CD1c-positive myeloid dendritic cell (primary cell): Measurements from ENCODE around the gene FIBCD1.
"Not testable (repeated sequence)": the region's sequence is repeated elsewhere in the genome, so short reads cannot be mapped to it uniquely, and the experiment has no call there.

Experiments
- DNase-seq: peaks from one replicate; pipeline ENCODE4 v3.0.0-alpha.2; 2016; ENCODE audit errors: extremely low spot score

The FIBCD1 gene

DNA sequence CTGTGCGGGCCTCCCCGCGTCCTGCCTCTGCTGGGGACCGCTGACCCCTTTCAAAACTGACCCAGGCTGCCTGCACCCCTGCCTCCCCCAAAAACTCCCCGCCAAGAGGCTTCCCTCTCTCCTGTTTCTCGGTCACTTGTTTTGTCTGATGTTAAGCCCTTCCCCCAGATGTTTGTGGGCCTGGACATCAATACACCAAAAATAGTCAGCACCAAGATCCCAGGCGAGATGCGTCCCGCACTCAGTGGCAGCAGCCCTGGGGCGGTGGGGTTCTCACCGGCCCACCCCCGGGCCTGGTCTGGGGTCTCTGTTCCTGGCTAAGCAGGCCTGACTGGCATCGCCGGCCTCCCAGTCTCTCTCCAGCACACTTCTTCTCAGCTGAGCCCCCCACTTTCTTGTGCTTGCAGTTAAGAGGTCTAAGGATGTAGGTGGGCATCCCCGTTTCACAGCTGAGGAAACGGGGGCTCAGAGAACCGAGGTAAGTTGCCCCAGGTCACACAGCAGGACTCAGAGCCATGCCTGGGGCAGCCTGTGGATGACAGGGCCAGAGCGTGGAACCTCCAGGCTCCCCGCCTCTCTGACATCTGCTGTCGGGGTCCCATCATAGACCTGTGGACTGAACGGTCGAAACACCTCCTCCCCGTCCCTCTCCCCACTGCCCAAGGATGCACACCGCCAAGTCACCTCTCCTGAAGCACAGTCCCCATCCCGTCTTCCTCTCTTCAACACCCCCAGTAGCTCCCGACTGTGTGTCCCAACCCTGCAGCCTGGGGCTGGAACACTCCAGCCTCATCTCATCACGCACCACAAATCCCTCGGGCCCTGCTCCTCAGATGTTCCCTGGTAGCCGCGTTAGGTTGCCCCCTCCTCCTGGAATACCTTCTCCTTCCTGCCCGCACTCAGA lies 16.8 kb downstream of the FIBCD1 start:
- DNase-seq: no peak

DNA sequence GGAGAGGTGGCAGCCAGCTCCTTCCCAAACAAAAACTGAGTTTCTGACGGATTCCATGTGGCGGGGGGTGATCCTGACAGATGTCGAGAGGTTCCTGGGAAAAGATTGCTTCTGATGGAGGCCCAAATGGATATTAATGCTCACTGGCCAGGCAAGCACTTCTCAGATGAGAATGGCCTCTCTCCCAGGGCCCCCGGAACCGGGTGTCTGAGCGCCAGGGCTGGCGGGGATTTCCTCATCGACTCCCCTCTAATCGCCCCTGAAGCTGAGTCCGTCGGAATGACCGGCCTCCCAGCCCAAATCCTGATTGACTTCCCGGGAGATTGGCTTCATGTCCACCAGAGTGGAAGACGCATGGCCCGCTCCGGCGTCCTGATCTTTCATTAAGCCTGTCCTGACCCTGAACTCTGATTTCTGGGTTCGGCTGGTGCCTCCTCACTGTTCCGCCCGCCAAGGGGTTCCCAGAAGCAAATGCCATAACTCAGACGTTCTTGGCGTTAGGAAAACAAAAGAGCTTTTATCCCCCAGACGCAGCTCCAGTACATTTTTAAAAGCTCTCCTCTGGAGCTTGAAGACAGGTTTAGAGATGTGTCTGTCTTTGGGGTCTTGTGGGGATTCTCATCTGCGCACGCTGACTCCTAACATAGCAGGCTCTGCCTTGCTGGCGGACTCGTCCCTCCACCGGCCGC lies 17.6 kb downstream of the FIBCD1 start:
- no peak for DNase-seq

DNA sequence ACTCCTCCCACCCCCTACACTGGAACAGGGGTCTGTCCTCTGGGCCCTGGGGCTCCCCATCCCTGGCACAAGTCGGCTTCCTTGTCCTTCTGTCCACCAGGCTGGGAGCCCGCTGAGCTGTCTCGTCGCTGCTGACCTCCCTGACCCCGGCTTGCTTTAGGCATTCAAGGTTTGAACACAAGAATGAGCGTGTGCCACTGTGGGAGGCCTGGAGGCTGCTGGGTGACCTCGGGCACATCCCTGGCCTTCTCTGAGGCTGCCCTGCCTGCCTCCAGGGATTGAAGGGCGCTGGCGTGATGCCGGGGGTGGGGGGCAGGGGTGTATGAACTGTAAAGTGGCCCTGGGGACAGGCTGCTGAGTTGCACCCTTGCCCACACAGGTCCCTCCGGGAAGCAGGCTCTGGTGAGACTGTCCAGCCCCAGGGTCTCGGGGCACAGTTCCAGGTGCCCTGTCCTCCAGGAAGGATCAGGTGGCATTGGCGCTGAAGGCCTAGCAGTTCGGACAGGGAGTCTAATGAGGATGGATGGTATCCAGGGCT lies 18.2 kb downstream of the FIBCD1 start:
- DNase-seq: no peak

DNA sequence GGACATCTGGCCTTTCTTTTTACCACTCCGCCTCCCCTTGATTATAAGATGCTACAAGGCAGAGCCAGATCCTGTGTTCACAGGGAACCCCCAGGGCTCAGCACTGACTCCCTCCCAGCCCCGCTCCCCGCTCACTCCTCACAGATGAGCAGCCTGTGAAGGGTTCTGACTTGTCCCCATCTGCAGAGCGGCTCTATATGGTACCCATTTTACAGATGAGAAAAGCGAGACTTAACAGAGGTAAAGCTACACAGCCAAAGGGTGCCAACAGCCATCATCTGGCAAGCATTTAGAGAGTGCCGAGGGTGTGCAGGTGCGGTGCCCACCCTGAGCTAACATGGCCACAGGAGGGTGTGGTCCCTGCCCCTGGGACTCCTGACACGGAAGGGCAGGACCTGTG lies 18.8 kb downstream of the FIBCD1 start:
- no peak for DNase-seq

DNA sequence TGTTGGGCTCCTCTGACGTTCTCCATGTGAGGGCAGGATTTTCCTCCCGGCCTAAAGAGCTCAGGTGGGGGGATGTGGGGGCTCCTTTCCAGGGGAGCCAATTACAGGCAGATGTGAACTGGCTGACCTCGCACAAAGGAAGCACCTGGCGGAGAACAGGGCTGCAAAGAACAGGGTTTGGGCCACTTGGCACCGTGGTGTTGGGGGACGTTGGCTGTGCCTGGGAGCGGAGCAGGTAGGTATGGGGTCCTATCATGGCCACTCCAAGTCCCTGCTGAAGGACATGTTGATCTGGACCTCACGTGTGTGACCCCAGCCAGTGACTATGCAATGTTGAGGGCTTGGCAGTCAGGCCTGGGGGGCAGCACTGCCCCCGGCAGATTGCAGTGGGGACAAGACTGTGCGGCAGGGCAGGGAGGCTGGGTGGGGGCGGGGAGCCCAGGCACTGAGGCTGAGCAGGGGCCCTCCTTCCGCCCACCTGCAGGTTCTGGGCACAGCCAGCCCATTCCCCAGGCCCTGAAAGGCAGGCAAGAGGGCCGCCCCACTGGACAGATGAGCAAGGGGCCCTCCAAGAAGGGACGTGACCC lies 19.4 kb downstream of the FIBCD1 start:
- DNase-seq: no peak

DNA sequence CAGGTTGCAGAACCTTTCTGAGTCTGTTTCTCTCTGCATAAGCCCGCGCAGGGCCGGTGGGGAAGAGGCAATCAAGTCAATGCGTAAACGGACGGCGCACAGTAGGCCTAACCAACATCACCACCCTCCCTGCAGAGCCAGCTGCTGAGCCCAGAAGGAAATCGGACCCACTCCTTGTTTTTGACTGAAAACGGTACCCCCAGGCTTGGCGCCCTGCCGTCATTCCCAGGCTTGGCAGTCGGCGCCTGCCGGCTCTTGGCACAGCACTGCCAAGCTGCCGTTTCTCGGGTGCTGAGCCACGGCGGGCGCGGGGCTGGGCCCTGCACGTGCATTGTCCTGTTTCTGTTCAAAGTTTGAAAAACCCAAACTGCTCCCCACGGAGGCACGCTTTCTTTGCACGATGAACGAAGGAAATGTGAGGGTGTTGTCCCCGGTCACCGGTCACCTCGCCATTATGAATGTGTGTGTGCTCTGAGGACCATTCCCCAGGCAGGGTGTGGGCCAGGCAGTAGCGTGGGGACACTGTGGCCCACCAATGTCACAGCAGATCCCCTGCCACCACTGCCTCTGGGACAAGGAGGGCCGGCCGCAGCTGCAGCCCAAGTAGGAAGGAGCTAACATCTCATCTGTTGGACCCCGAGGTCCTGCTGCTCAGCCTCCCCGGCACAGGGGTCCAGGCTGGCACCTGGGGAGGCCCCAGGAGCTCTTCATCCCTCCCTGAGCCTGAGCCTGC lies 20.1 kb downstream of the FIBCD1 start:
- no peak for DNase-seq

DNA sequence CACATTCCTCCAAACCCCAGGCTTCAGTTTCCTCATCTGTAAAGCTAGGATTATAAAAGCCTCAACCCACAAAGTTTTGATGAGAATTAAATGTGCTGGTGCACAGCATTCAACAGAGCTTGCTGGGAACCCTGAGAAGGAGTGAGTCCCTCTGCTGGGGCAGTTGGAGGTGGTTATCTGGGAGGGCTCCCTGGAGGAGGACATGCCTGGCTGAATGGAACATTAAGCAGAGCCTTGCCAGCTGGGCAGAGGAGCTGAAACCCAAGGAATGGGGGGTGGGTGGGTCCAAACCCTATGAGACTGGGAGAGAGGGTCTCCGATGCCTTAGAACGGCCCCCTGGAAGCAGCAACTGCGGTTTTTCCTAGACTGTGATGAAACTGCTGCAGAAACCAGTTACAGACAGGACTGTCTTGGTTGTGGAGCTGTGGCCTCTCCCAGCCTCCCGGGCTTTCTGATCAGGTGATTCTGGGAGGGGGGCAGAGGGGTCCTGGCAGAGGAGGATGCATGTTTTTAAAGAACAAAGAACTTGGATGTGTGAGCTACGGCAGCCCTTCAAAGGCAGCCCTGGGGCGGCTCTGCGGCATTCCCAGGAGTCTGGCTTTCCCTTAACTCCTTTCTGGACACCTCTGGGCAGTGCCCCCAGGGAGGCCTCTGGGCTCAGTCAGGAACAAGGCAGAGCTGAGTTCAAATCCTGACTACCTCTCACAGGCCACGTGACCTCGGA lies 20.8 kb downstream of the FIBCD1 start:
- no peak for DNase-seq

DNA sequence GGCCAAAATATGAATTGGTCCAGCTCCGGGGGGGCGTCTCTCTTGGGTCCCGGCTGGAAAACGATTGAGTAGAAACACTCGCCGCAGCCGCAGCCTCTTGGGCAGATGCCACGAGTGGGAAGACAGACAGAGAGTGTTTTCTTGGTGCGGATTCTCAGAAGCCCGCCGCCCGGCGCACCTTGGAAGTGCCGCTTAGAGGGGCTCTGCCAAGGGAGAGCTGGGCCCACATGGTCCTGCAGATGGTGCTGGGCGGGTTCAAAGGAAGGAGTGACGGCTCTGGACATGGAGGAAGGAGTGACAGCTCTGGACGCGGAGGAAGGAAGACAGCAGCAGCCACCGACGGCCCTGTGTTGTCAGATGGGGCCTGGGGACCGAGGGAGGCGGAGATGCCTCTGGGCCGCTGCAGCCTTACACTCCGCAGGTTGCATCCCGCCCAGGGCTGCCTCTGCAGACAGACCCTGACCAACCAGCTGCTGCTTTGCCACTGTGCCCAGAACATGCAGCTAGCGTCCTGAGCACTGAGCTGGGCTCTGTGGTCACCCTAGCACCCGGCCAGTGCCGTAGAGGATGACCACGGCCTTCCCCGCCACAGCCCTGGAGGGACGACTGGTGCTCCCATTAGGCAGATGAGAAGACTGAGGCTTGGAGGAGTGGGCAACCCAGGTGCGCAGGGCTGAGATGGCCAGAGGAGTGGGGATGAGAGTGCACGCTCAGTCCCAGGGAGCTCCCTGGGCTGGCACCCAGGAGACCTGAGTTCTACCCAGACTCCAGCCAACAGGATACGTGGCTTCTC lies 21.7 kb downstream of the FIBCD1 start:
- DNase-seq: no peak

DNA sequence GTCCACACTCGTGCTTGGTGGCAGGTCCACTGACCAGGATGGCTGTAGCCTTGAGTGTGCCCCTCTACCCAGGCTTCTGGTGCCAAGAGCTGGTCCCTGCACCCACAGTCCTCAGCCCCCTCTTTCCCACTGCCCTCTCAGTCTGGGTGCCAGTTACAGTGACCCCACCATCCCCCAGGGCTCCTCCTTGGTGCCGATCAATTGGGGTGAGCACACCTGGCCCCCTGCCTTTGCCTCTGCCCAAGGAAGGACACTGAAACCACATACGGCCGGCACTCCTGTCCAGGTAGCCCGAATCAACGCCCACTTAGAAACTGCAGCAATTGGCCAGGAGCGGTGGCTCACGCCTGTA lies 24.0 kb downstream of the FIBCD1 start:
- DNase-seq: no peak

DNA sequence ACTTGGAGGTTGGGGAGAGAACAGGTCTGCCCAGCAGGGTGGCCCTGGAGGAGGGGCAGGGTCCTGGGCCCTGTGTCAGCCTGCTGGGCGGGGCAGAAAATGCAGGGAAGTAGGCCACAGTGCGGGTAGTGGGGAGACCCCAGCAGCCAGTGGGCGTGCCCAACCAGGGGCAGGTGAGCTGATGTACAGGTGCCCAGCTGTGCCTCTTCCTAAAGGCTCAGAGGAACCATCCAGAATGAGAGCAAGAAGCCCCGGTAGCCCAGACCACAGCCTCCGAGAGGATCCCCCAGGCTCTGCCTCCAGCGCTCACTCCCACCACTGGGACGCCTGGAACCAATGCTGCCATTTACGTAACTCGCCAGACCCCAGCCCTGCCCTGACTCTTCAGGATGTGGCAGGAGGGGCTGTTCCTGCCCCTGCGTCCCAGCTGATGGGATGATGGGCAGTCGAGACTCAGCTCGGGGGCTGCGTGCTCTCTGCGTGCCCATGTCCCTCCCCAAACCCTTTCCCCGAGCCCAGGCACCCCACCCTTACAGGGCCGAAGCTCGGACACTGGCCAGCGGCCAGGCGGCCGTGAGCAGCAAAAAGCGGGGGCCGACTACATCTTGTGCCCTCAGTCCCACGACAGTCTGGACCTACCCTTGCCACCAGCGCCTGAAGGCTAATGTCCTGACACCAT lies 24.5 kb downstream of the FIBCD1 start:
- DNase-seq: no peak

DNA sequence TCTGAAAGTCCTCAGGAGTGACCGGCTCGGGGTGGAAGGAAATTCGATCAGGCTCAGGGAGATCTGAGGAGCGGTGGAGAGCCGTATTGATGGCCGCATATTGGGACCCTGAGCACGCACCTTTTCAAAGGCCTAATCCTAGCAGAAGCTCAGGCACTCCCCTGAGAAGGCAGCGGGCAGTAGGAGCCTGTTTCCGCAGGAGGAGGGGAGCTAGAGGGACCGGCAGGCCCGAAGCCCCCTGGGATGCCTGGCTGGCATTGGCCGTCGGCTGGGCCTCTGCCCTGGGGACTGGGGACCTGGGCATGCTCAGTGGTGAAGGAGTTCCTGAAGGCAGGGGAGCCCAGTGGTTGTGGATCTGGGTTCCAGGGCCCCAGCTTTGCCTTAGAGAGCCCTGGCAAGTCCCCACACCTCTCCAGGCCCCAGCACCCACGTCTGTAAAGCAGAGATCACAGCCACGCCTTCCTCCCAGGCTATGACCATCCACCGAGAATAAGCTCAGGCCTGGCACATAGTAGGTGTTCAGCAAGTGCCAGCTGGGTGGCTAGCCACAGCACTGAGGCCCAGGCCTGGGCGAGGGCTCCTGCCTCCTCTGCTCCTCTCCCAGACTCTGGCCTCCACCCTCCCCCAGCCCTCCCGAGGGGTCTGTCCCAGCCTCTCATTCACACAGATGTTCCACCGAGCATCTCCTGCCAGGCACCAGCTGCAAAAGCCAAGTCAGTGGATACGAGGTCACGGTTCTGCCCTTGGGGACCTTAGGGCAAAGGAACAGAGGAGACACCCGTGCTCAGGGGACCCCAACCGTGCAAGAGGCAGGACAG lies 25.2 kb downstream of the FIBCD1 start:
- no peak for DNase-seq

DNA sequence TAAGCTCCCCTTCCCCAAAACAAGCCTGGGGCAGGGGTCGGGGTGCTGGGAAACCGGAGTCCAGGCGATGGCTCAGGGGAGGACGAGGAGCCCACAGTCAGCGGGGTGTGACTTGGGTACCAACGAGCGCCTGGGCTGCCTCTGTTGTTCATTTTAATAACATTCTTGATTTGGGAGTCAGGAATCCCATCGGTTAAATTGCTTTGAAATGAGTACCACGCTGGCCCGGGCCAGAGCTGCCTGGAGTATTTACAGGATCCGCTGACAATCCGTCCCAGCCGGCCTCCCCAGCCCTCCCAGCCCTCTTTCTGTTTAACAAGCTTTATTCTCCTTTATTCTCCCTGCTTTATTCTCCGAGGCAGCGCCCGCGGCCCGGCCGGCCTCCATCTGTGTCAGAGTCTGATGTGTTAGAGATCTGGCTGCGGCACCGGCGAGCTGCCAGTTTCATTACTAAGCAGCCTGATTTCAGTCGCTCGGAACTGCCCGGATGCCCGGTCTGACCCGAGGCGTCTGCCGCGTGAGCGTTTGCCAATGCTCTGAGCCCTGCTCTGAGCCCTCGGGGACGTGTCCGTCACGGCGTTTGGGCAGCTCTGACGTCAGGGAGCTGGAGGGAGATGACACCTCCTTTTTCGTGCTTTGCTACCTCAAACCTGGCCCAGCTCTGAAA lies 26.0 kb downstream of the FIBCD1 start:
- DNase-seq: no peak

DNA sequence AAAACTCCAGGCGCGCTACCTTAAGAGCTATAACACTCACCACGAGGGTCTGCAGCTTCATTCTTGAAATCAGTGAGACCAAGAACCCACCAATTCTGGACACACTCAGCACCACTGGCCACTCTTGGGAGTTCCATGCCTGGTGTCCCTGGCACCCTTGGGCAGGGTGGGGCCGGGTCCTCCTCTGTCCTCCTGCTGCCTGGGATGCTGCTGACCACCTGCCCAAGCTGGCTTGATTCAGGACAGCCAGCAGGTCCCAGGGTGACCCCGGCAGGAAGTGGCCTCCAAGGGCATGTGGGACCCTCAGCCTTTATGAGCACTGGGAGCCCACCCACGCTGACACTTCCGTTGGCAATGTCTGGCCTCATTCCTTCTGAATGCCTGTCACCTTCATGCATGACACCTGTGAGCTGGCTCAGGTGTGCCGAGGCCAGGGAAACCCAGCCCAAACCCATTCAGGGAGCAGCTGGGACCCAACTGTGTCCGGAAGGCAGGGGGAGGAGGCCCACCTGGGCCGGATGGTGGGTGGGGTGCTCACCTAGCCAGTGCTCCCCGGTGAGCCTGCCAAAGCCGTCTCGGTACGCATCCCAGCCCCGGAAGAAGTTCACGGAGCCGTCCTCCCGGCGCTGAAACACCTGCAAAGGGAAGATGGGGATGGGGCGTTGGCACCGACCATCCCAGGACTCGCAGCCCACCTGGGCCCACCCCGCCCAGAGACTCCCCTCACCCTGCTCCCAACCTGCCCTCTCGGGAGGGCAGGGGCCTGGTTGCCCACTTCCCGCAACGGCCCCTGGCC lies 27.6 kb downstream of the FIBCD1 start:
- DNase-seq: no peak

DNA sequence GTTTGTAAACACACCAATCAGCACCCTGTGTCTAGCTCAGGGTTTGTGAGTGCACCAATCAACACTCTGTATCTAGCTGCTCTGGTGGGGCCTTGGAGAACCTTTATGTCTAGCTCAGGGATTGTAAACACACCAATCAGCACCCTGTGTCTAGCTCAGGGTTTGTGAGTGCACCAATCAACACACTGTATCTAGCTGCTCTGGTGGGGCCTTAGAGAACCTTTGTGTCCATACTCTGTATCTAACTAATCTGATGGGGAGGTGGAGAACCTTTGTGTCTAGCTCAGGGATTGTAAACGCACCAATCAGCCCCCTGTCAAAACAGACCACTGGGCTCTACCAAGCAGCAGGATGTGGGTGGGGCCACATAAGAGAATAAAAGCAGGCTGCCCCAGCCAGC lies 28.4 kb downstream of the FIBCD1 start:
- DNase-seq: not testable (repeated sequence)

DNA sequence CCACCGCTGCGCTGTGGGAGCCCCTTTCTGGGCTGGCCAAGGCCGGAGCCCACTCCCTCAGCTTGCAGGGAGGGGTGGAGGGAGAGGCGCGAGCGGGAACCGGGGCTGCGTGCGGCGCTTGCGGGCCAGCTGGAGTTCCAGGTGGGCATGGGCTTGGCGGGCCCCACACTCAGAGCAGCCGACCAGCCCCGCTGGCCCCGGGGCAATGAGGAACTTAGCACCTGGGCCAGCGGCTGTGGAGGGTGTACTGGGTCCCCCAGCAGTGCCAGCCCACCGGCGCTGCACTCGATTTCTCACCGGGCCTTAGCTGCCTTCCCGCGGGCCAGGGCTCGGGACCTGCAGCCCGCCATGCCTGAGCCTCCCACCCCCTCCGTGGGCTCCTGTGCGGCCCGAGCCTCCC lies 29.0 kb downstream of the FIBCD1 start:
- DNase-seq: not testable (repeated sequence)

DNA sequence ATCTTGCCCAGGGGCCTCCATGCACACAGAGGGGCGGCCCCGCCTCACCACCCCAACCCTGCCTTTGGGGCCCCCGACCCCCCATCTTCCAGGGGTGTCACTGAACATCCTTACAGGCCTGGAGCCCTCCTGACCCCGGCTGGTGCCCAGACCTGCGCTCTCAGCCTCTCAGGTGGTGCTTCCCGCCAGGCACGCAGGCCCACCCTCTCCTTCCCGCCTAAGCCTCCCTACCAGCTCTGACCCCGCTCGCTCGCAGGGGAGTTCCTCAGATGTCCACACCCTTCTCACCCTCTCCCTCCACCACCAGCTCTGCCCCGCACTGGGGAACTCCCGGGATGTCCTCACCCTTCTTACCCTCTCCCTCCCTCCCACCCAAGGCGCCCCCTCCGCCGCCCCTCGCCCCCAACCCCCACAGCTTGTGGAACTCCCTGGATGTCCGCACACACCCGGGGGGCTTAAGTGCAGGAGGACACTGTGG lies 30.1 kb downstream of the FIBCD1 start:
- DNase-seq: no peak

DNA sequence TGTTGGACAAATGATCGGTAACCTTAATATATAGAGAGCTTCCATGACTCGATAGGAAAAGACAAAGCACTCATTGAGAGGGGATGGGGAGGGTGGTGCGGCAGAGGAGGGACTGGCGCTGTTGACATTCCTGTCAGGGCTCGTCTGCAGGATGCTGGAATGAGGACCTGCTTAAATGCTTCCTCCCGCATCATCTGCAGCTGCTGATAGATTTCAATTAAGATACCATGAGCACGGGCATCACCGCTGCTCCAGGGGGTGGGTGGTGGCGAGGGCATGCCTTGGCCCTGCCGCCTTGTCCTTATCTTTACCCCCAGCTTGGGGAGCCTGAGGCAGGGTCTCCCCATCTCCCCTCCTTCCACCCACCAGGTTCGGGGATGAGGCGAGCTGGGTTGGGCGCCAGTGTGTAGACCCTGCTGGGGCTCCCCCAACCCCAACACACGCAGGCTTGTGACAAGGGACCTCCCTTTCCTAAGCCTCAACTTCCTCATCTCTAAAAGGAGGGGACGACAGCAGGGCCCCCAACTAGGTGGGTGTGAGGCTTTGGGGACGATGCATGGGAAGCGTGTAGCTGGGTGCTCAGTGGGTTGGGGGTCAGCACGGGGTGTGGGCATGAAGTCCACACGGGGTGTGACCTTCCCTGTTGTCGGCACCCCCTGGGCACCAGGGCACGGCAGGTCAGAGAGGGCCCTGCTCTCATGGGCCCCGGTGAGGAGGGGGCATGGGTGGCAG lies 30.7 kb downstream of the FIBCD1 start:
- no peak for DNase-seq
